HK-2 (cell line): ENCODE measurements around the gene ZBTB24.
"Not testable (repeated sequence)": the region's sequence is repeated elsewhere in the genome, so short reads cannot be mapped to it uniquely, and the experiment has no call there.

ENCODE experiments used
- DNase-seq: peaks from one replicate; pipeline ENCODE4 v3.0.0-alpha.2; 2018; ENCODE audit not compliant: unreplicated experiment

The ZBTB24 gene

GRCh38 chr6:109482905-109483734 is at the start of gene ZBTB24:
TSS of gene ZBTB24 (minus strand) at chr6:109483219. CDS start at chr6:109482026, 1,193 bp downstream.
- peak; percentile 91 for DNase-seq

- DNase-seq = no peak
Measured at GRCh38 chr6:109531446-109531845, 48.4 kb upstream of the ZBTB24 start.

GRCh38 chr6:109527989-109528388 is 45.0 kb upstream of the ZBTB24 start:
- DNase-seq = no peak

GRCh38 chr6:109526905-109527628 is 44.0 kb upstream of the ZBTB24 start:
- DNase-seq = peak; percentile 20

GRCh38 chr6:109524129-109524528 is 41.1 kb upstream of the ZBTB24 start:
- no peak for DNase-seq

GRCh38 chr6:109523478-109523877 is 40.5 kb upstream of the ZBTB24 start:
- no peak for DNase-seq

GRCh38 chr6:109521080-109521479 is 38.1 kb upstream of the ZBTB24 start:
- no peak for DNase-seq

- not testable (repeated sequence) for DNase-seq
Measured at GRCh38 chr6:109519647-109520046, 36.6 kb upstream of the ZBTB24 start.

- DNase-seq = no peak
Measured at GRCh38 chr6:109516929-109517328, 33.9 kb upstream of the ZBTB24 start.

- DNase-seq = no peak
Measured at GRCh38 chr6:109515781-109516409, 32.9 kb upstream of the ZBTB24 start.

- no peak for DNase-seq
Measured at GRCh38 chr6:109514946-109515345, 31.9 kb upstream of the ZBTB24 start.

GRCh38 chr6:109513571-109514071 is 30.6 kb upstream of the ZBTB24 start:
- DNase-seq = no peak

- no peak for DNase-seq
Measured at GRCh38 chr6:109512271-109512817, 29.3 kb upstream of the ZBTB24 start.

GRCh38 chr6:109511832-109512231 is 28.8 kb upstream of the ZBTB24 start:
- DNase-seq = no peak

GRCh38 chr6:109510358-109510757 is 27.3 kb upstream of the ZBTB24 start:
- no peak for DNase-seq

GRCh38 chr6:109508166-109508860 is 25.3 kb upstream of the ZBTB24 start:
- no peak for DNase-seq

GRCh38 chr6:109507490-109508072 is 24.6 kb upstream of the ZBTB24 start:
- DNase-seq = no peak

GRCh38 chr6:109506841-109507240 is 23.8 kb upstream of the ZBTB24 start:
- no peak for DNase-seq

GRCh38 chr6:109506314-109506713 is 23.3 kb upstream of the ZBTB24 start:
- no peak for DNase-seq

- DNase-seq = no peak
Measured at GRCh38 chr6:109503327-109504224, 20.6 kb upstream of the ZBTB24 start.
